ENCODE results near the gene PDAP1.

GRCh38 chr7:99389772-99390171 lies 18.6 kb downstream of the PDAP1 start:
- no peak for TF ChIP-seq POLR2A (IDR thresholded peaks at IDR 0.05)
- no peak for TF ChIP-seq CTCF (IDR thresholded peaks at IDR 0.05)

Measured in prostate gland (tissue), 2 donors.